ENCODE measurements around the gene MRPL19.
"Not testable (repeated sequence)": the region's sequence is repeated elsewhere in the genome, so short reads cannot be mapped to it uniquely, and the experiment has no call there.

Gene MRPL19

DNA sequence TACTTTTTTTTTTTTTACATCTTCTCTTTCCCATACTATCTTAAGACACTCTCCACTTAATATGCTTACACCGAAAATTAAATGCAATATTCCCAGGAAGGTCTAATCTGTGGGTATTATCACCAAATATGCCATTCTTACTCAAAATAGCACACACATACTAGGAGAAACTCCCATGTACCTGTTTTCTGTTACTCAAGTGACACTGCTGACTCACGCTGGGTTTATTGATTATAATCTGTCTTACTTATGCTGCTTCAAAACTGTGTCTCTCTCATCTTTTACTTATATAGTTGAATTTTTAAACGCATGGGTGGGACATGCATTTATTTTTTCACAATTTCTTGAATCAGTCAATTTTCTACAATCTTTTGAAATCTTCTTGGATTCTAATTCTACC lies 29.9 kb downstream of the MRPL19 start:
- no peak overlapping the region for H3K4me3 ChIP-seq (ENCODE audit: low read length)
- no peaks in the 10 kb centered on the region for H3K4me1 ChIP-seq (ENCODE audit: insufficient read depth, low read length)
- H3K9me3 ChIP-seq (ENCODE audit: insufficient read depth, low read depth, low read length) = no peaks in the 10 kb centered on the region
- no peaks in the 10 kb centered on the region for H3K27me3 ChIP-seq (ENCODE audit: insufficient read depth, low read length)
- H3K36me3 ChIP-seq (ENCODE audit: insufficient read depth, low read depth, low read length) = peaks cover 49% of the 10 kb centered on the region
- H3K27ac ChIP-seq (ENCODE audit: low read length) = no peak overlapping the region
- H3K9ac ChIP-seq (ENCODE audit: low read depth, low read length) = no peak overlapping the region

GRCh38 chr2:75679556-75679955 lies 33.0 kb downstream of the MRPL19 start:
- H3K9ac ChIP-seq (ENCODE audit: low read depth, low read length) = no peak overlapping the region

DNA sequence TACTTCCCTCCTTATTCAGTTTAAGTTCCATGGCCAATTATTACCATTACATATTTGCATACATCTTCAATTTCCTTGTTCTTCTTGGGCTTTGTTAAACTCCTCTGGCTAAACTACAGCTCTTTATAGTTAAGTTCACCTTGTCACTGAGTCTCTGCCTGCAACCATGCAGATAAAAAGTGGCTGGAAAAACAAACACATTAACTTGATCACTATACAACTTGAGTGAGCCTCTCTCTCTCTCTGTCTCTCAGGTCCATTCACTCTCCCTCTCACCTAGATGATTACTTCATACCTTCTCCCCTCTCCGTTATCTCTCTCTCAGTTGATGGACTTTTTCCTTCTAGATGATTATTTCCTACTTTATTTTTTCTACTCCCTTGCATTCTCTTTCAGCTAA lies 33.8 kb downstream of the MRPL19 start:
- H3K27ac ChIP-seq (ENCODE audit: low read length) = no peak overlapping the region
- H3K4me1 ChIP-seq (ENCODE audit: insufficient read depth, low read length) = no peaks in the 10 kb centered on the region
- H3K9me3 ChIP-seq (ENCODE audit: insufficient read depth, low read depth, low read length) = no peaks in the 10 kb centered on the region
- H3K9ac ChIP-seq (ENCODE audit: low read depth, low read length) = no peak overlapping the region
- no peaks in the 10 kb centered on the region for H3K27me3 ChIP-seq (ENCODE audit: insufficient read depth, low read length)
- H3K36me3 ChIP-seq (ENCODE audit: insufficient read depth, low read depth, low read length) = peaks cover 33% of the 10 kb centered on the region
- no peak overlapping the region for H3K4me3 ChIP-seq (ENCODE audit: low read length)

More at GRCh38 chr2:75679556-75679955, 33.0 kb downstream of the MRPL19 start:
- Histone ChIP-seq H3K27me3 (ENCODE audit: insufficient read depth, low read length) (no peaks in the 10 kb centered on the region), H3K9me3 (ENCODE audit: insufficient read depth, low read depth, low read length) (no peaks in the 10 kb centered on the region), H3K27ac (ENCODE audit: low read length) (no peak overlapping the region), H3K36me3 (ENCODE audit: insufficient read depth, low read depth, low read length) (peaks cover 29% of the 10 kb centered on the region), H3K4me1 (ENCODE audit: insufficient read depth, low read length) (no peaks in the 10 kb centered on the region), H3K4me3 (ENCODE audit: low read length) (no peak overlapping the region)

- H3K27me3 ChIP-seq (ENCODE audit: insufficient read depth, low read length); H3K4me3 ChIP-seq (ENCODE audit: low read length); H3K27ac ChIP-seq (ENCODE audit: low read length); H3K4me1 ChIP-seq (ENCODE audit: insufficient read depth, low read length); H3K9me3 ChIP-seq (ENCODE audit: insufficient read depth, low read depth, low read length); H3K9ac ChIP-seq (ENCODE audit: low read depth, low read length): not testable (repeated sequence)
- peaks cover 56% of the 10 kb centered on the region for H3K36me3 ChIP-seq (ENCODE audit: insufficient read depth, low read depth, low read length)
Observed at GRCh38 chr2:75683430-75683829, 36.8 kb downstream of the MRPL19 start.

DNA sequence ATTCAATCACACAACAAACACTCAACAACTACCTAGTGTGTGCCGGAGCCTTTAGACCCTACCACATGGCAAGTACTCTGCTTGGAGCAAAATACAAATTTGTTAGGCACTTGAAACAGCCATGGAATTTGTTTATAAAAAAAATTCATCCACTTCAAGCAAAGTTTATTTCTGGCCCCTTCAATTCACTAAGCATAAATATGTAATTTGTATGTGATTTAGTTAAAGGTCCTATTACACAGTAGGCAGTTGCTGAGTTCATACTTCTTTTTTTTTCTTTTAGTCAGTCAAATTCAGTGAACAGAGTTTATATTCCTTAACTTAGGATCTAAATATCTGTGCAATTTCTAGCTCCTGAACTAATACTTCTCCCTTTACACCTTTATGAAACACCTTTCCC lies 41.6 kb downstream of the MRPL19 start:
- peaks cover 75% of the 10 kb centered on the region for H3K36me3 ChIP-seq (ENCODE audit: insufficient read depth, low read depth, low read length)
- no peak overlapping the region for H3K4me3 ChIP-seq (ENCODE audit: low read length)
- H3K27me3 ChIP-seq (ENCODE audit: insufficient read depth, low read length) = no peaks in the 10 kb centered on the region
- no peak overlapping the region for H3K9ac ChIP-seq (ENCODE audit: low read depth, low read length)
- no peaks in the 10 kb centered on the region for H3K9me3 ChIP-seq (ENCODE audit: insufficient read depth, low read depth, low read length)
- H3K27ac ChIP-seq (ENCODE audit: low read length) = no peak overlapping the region
- H3K4me1 ChIP-seq (ENCODE audit: insufficient read depth, low read length) = no peaks in the 10 kb centered on the region

GRCh38 chr2:75698918-75699317 lies 52.3 kb downstream of the MRPL19 start:
- Histone ChIP-seq H3K4me3 (ENCODE audit: low read length) (no peak overlapping the region), H3K27ac (ENCODE audit: low read length) (no peak overlapping the region), H3K27me3 (ENCODE audit: insufficient read depth, low read length) (no peaks in the 10 kb centered on the region), H3K36me3 (ENCODE audit: insufficient read depth, low read depth, low read length) (peaks cover 71% of the 10 kb centered on the region), H3K9me3 (ENCODE audit: insufficient read depth, low read depth, low read length) (no peaks in the 10 kb centered on the region), H3K9ac (ENCODE audit: low read depth, low read length) (no peak overlapping the region), H3K4me1 (ENCODE audit: insufficient read depth, low read length) (no peaks in the 10 kb centered on the region)

DNA sequence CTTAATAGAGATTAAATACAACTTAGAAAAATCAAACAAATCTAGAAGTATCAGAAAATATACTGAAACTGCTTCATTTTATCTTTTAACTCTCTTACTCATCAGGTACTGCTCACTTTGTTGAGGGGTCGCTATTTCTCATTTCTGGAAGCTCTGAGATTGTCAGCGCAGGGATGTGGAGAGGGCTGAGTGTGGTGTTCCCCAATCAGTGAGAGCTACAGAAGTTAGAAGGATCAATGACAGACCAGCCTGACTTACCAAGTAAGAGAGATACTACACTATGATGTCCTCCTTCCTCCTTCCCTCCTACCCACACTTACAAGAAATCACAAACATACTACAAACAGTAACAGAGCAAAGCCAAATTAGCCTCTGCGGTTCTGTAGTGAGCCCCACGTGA lies 56.0 kb downstream of the MRPL19 start:
- Histone ChIP-seq H3K27me3 (ENCODE audit: insufficient read depth, low read length) (no peaks in the 10 kb centered on the region), H3K27ac (ENCODE audit: low read length) (no peak overlapping the region), H3K9ac (ENCODE audit: low read depth, low read length) (no peak overlapping the region), H3K4me3 (ENCODE audit: low read length) (no peak overlapping the region), H3K9me3 (ENCODE audit: insufficient read depth, low read depth, low read length) (no peaks in the 10 kb centered on the region), H3K36me3 (ENCODE audit: insufficient read depth, low read depth, low read length) (peaks cover 80% of the 10 kb centered on the region), H3K4me1 (ENCODE audit: insufficient read depth, low read length) (no peaks in the 10 kb centered on the region)

DNA sequence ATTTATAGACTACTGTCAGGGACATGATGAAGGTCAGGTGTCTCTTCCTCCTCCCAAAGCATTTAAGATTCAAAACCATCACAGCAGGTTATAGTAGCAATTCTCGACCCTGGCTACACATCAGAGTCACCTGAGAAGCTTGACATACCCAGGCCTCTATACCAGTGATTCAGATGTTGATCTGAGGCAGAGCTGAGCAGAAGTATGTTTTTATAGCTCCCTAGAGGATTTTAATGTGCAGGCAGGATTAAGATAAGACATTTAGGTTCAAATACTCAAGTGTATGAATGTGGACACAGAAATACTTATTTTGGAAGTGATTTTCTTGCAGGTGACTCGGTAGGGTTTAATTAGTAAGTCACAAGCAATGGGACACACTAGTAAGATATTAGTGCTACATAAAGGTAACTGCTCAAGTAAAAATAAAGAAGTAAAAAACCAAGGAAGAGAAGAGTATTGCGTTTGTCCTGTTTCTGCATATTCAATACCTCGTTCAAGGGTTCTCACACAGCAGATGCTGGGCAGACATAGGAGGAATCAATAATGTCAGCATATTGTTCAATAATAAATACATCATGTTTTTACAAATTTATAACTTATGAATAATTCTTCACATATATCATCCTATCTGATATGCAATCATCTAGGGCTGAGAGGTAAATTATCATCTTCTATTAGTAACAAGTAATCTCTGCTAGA lies 57.2 kb downstream of the MRPL19 start:
- Histone ChIP-seq H3K9me3 (ENCODE audit: insufficient read depth, low read depth, low read length) (no peaks in the 10 kb centered on the region), H3K27me3 (ENCODE audit: insufficient read depth, low read length) (no peaks in the 10 kb centered on the region), H3K4me1 (ENCODE audit: insufficient read depth, low read length) (no peaks in the 10 kb centered on the region), H3K36me3 (ENCODE audit: insufficient read depth, low read depth, low read length) (peaks cover 74% of the 10 kb centered on the region), H3K9ac (ENCODE audit: low read depth, low read length) (no peak overlapping the region), H3K27ac (ENCODE audit: low read length) (no peak overlapping the region), H3K4me3 (ENCODE audit: low read length) (no peak overlapping the region)

DNA sequence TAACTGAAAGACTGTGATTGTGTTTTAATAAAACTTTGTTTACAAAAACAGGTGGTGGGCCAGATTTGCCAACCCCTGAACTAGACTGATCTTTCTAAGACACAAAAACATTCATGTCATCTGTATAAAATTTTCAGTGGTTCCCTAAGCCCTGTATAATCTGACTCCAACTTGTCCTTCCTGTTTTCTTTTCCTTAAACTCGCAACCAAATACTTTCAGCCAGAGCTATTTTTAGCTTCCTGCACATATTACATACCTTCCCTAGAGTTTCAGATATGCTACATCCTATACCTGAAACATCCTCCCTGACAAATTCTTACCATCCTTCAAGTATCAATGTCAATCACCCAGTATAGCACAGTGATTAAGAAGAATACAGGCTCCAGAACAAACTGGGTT lies 59.3 kb downstream of the MRPL19 start:
- Histone ChIP-seq H3K27me3 (ENCODE audit: insufficient read depth, low read length) (no peaks in the 10 kb centered on the region), H3K9ac (ENCODE audit: low read depth, low read length) (no peak overlapping the region), H3K4me1 (ENCODE audit: insufficient read depth, low read length) (peaks cover under 1% of the 10 kb centered on the region; the same call in 1 of the 2 replicates), H3K9me3 (ENCODE audit: insufficient read depth, low read depth, low read length) (no peaks in the 10 kb centered on the region), H3K36me3 (ENCODE audit: insufficient read depth, low read depth, low read length) (peaks cover 53% of the 10 kb centered on the region), H3K4me3 (ENCODE audit: low read length) (no peak overlapping the region), H3K27ac (ENCODE audit: low read length) (no peak overlapping the region)

DNA sequence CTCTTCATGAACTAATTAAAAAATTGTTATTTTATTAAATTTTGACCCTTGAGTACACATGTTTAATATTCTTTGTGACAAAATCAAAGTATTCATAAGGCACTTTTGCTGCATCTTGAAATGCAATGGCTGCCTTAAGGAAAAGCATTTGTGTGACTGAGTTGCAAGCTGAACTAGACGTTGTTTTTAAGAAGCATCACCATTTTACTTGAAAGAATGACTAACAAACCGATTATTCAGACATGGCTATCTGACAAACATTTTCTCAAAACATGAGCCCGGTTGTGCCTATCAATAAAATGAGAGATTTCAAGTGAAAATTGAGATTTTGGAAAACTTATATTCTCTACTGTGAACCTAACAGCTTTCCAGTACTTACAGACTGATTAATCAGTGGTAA lies 61.3 kb downstream of the MRPL19 start:
- no peak overlapping the region for H3K9ac ChIP-seq (ENCODE audit: low read depth, low read length)
- no peaks in the 10 kb centered on the region for H3K27me3 ChIP-seq (ENCODE audit: insufficient read depth, low read length)
- H3K4me3 ChIP-seq (ENCODE audit: low read length) = no peak overlapping the region
- H3K4me1 ChIP-seq (ENCODE audit: insufficient read depth, low read length) = peaks cover 4% of the 10 kb centered on the region; the same call in 1 of the 2 replicates
- H3K9me3 ChIP-seq (ENCODE audit: insufficient read depth, low read depth, low read length) = no peaks in the 10 kb centered on the region
- peaks cover 34% of the 10 kb centered on the region for H3K36me3 ChIP-seq (ENCODE audit: insufficient read depth, low read depth, low read length)
- H3K27ac ChIP-seq (ENCODE audit: low read length) = no peak overlapping the region

GRCh38 chr2:75709297-75709696 lies 62.7 kb downstream of the MRPL19 start:
- H3K27ac ChIP-seq (ENCODE audit: low read length) = no peak overlapping the region
- H3K9ac ChIP-seq (ENCODE audit: low read depth, low read length) = peak overlapping the region; percentile 84; the same call in 1 of the 2 replicates
- H3K9me3 ChIP-seq (ENCODE audit: insufficient read depth, low read depth, low read length) = no peaks in the 10 kb centered on the region
- H3K4me1 ChIP-seq (ENCODE audit: insufficient read depth, low read length) = peaks cover 4% of the 10 kb centered on the region; the same call in 1 of the 2 replicates
- peak overlapping the region; percentile 83 for H3K4me3 ChIP-seq (ENCODE audit: low read length)
- peaks cover 20% of the 10 kb centered on the region for H3K36me3 ChIP-seq (ENCODE audit: insufficient read depth, low read depth, low read length)
- no peaks in the 10 kb centered on the region for H3K27me3 ChIP-seq (ENCODE audit: insufficient read depth, low read length)

- H3K9ac ChIP-seq (ENCODE audit: low read depth, low read length) = peak overlapping the region; percentile 84
- peak overlapping the region; percentile 70 for H3K27ac ChIP-seq (ENCODE audit: low read length)
- no peaks in the 10 kb centered on the region for H3K27me3 ChIP-seq (ENCODE audit: insufficient read depth, low read length)
- peaks cover 4% of the 10 kb centered on the region; the same call in 1 of the 2 replicates for H3K4me1 ChIP-seq (ENCODE audit: insufficient read depth, low read length)
- no peaks in the 10 kb centered on the region for H3K9me3 ChIP-seq (ENCODE audit: insufficient read depth, low read depth, low read length)
- peaks cover 11% of the 10 kb centered on the region for H3K36me3 ChIP-seq (ENCODE audit: insufficient read depth, low read depth, low read length)
- H3K4me3 ChIP-seq (ENCODE audit: low read length) = peak overlapping the region; percentile 83
Observed at GRCh38 chr2:75710220-75710576, 63.6 kb downstream of the MRPL19 start.

Data from iPS-20b (cell line).